ENCODE results near the gene SYCP2. TPM values are rescaled to one million over a fixed set of nuclear protein-coding genes. Genes with fewer than 3 reads are reported as not detected.
A peak's percentile ranks its signal among the peaks of the same experiment; 100 is the strongest.
"Not testable (repeated sequence)": the region's sequence is repeated elsewhere in the genome, so short reads cannot be mapped to it uniquely, and the experiment has no call there.

SYCP2 gene, protein sequence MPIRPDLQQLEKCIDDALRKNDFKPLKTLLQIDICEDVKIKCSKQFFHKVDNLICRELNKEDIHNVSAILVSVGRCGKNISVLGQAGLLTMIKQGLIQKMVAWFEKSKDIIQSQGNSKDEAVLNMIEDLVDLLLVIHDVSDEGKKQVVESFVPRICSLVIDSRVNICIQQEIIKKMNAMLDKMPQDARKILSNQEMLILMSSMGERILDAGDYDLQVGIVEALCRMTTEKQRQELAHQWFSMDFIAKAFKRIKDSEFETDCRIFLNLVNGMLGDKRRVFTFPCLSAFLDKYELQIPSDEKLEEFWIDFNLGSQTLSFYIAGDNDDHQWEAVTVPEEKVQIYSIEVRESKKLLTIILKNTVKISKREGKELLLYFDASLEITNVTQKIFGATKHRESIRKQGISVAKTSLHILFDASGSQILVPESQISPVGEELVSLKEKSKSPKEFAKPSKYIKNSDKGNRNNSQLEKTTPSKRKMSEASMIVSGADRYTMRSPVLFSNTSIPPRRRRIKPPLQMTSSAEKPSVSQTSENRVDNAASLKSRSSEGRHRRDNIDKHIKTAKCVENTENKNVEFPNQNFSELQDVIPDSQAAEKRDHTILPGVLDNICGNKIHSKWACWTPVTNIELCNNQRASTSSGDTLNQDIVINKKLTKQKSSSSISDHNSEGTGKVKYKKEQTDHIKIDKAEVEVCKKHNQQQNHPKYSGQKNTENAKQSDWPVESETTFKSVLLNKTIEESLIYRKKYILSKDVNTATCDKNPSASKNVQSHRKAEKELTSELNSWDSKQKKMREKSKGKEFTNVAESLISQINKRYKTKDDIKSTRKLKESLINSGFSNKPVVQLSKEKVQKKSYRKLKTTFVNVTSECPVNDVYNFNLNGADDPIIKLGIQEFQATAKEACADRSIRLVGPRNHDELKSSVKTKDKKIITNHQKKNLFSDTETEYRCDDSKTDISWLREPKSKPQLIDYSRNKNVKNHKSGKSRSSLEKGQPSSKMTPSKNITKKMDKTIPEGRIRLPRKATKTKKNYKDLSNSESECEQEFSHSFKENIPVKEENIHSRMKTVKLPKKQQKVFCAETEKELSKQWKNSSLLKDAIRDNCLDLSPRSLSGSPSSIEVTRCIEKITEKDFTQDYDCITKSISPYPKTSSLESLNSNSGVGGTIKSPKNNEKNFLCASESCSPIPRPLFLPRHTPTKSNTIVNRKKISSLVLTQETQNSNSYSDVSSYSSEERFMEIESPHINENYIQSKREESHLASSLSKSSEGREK (N-terminal part only)
- total RNA-seq, result 4.1 TPM

DNA sequence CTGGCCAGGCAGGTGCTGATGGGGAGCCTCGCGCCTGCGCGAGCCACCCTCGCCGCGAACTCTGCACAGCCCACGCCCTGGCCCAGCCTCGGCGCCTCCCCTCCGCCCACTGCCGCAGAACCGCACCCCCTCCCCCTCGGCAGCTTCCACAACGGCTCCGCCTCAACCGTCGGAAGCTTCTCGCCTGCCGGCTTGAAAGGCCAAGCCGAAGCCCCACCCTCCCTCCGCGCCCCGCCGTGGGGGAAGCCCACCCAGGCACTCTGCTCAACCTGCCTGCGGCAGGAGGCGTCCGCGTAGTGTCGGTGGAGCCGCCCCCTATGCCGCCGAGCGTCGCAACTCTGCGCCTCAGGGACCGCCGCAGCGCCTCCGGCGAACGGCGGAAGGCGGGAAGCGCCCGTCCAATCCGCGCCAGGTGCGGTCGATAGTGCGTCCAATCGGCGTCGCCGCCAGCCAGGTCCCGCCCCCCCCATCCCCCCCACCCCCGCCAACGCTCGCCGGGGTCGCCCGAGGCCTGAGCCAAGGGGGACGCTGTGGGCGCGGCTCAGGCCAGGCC lies at the start of gene SYCP2:
SYCP2 (minus strand) TSS at position 342 of the 553 bp plus-strand sequence. CDS start 11,224 bp downstream, outside the sequence.
- DNase-seq (ENCODE audit: low spot score in 2 of 2), result peak; percentile 76 to 79
- FAIRE-seq, result no peak

DNA sequence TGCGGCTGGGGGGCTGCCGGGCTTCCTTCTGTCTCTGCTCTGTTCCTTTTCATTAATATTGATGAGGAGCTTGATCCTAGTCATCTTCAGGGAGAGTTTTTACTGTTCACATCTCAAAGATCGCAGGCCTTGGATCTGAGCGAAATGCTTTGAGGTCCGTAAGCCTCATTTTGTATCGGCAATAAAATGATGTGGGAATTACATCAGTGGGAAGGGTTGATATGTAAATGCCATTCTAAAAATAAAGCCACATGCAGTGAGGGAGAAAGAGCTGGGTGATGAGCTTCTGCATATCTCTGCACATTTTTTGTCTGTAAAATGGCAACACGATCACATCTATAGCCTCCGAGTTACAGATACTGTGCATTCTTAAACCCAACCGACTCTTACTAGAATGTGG lies 49.6 kb upstream of the SYCP2 start:
- DNase-seq (ENCODE audit: low spot score in 2 of 2), result no peak

DNA sequence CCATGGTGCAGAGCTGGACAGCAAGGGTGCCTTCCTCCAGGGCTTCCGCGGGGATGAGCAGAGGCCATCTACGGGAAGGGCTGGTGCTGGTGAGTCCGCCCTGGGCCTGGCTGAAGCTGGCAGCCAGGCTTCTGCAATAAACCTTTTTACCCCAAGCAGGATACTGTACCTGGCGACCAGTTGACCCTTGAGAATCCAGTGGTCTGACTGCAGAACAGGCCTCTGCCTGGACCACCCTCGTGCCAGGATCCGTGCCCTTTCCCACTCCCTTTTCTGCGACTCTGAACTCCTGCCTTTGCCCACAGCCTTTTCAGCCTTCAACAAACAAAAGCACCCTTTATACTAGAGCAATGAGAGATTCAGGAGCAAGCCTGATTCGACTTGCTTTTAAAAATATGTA lies 43.6 kb upstream of the SYCP2 start:
- DNase-seq (ENCODE audit: low spot score in 2 of 2), result no peak
- no peak for FAIRE-seq

More for the DNA sequence above, 49.6 kb upstream of the SYCP2 start:
- FAIRE-seq, result no peak

DNA sequence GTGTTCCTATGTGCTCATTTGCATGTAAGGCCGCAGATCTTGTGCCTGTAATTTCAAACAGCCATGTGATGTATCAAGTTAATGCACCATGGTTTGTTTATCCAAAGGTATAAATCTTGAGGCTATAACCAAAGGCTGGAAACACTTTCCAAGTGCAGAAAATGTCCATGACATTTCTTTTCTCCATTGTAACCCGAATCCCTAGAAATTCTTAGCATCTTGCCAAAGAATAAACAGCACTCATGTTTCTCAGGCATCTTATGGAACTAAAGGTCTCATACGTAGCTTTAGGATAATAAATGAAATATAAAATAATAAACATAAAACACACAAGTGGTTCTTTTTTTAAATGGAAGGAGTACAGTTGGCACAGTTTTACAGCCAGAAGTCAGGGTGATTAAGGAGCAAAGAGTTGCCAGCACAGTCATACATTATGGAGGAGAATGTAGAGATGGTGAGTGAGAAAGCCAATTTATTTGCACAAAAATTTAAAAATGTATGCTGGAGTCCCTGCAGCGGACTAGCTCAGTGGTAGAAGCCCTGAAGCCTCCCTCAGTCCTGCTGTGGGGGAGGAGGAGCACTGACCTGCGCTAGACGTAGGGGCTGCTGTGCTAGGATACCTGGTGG lies 42.8 kb upstream of the SYCP2 start:
- FAIRE-seq (no peak), DNase-seq (ENCODE audit: low spot score in 2 of 2) (no peak)

DNA sequence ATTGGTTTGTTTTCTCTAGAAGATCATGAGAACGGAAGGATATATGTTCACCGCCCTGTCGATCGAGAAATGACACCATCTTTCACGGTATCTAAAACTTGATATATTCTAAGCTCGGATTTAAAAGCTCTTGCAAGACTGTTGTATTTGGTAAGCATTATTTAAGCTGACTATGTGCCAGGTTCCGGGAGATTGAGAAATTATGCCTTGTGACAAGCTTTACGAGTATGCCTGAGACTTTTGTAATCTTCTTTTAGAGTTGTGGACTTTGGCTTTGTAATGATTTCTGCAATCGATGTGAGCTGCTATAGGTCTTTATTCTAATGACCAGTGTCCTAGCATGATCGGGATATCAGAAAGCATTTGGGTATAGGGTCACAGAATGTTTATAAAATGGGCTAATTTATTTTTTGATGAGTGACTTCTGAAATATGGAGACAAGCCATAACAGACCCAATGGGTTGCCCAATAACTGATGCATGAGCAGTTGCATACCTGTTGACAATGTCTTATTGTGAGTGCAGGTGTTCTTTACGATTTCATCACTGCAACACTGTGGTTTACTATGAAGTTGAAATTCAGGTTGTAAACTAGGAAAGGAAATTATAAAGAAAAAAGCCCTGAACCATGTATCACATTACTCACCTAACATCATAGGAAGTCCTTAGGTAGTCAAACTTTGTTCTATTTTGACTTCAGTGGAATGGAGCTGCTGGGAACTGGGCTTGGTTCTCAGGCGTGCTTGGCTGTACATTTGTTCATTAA lies 38.8 kb upstream of the SYCP2 start:
- no peak for DNase-seq (ENCODE audit: low spot score in 2 of 2)
- no peak for FAIRE-seq

DNA sequence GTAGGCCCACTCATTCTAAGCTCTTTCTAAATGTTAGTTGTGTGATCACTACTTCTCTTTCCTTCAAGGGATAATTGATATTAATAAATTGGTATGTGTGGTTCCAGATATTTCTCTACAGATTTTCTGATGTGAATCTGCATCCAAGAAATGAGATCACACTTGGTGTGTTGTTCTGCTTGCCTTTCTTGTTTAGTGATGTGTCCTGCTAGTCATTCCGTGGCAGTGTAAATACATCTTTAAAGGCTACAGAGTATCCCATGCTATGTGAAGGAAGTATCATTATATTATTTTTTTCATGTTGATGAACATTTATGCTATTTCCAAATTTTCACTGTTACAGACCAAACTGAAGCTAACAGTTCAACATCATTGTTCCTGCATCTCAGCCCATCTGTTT lies 38.0 kb upstream of the SYCP2 start:
- DNase-seq (ENCODE audit: low spot score in 2 of 2) (no peak), FAIRE-seq (no peak)

DNA sequence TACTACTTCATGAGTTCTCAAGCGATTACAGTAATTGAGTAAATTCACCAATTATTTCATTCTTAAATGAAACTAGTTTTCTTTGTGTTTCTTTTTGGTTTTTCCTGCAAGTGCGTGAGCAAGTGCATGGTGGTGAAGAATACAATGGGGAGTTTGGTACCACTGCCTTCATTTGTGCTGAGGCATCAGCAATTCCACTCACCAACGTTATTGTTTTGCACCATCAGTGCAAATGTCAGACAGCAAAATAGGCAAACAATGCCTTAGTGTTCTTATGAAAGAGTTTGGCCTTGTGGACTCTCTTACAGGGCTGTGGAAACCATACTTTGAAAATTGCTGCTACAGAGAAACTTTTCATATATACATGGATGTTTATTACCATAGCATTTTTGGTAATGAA lies 33.0 kb upstream of the SYCP2 start:
- FAIRE-seq (peak; percentile 95), DNase-seq (ENCODE audit: low spot score in 2 of 2) (no peak)

DNA sequence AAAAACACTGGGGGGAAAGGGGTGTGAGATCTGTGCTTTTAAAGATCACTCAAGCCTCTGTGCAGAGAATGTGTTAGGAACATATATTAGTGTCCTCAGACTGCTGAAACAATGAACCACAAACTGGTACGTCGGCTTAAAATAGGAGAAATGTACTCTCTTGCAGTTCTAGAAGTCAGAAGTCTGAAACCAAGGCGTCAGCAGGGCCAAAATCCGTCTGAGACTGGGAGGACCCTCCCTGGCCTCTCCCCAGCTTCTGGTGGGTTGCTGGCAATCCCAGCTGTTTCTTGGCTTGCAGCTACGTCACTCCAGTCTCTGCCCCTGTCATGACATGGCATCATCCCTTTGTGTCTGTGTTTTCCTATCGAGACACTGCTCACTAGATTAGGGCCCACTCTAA lies 28.7 kb upstream of the SYCP2 start:
- DNase-seq (ENCODE audit: low spot score in 2 of 2) (no peak), FAIRE-seq (no peak)

DNA sequence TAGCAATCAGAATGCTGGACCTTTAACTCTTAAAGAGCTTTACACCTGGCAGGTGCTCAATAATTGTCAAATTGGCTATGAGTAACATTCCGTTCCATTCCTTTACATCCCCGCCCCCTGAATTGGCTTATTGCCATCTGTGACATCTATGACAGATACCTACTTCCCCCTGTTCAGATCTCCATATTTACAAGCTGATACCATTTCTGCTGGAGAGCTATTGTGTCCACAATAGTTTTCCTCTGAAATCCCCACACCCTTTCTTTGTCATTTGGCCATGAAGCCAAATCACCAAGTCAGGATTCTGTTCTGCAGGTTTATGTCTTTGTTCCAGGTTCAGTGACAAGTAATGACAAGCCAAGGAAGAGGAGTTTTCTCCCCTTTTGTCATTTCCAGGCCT lies 28.0 kb upstream of the SYCP2 start:
- no peak for DNase-seq (ENCODE audit: low spot score in 2 of 2)
- no peak for FAIRE-seq

DNA sequence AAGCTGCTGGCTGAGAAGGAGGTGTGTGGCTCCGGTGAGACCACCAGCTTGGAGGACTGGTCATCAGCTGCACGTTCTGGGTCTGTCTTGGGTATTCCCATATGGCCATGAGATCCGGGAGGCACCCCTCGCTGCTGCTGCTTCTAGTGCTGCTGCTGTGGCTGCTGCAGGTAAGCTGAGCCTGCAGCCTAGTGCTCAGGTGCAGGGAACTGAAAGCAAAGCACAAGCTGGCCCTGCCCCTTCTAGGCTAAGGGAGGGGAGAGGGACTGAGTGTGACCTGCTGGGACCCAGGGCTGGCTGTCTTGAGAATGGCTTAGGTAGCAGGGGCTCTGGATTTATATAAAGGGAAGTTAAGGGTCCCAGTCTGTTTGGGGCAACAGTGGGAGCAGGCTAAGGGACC lies 25.2 kb upstream of the SYCP2 start:
- FAIRE-seq (no peak), DNase-seq (ENCODE audit: low spot score in 2 of 2) (no peak)

DNA sequence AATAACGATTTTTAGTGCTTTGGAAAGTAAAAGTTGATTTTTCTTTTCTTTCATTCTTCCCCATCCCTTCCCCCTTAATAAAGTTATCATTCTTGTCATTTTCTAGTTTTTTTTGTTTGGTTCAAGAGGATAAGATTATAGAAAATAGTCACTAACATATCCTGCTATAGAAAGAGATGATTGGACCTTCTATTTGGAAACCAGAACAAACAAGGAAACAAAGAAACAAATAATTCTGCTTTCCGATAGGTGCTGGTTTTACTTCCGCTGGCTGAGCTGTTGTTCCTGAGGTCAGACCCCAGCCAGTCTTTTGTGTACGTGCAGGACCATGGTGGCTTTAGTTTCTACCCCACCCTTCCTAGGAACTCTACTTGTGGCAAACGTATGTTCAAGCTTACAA lies 24.7 kb upstream of the SYCP2 start, which contains the start of gene CDH26:
CDH26 (plus strand) TSS at position 301 of the 400 bp plus-strand sequence. CDS start 304 bp downstream, outside the sequence.
- DNase-seq (ENCODE audit: low spot score in 2 of 2) (no peak), FAIRE-seq (no peak)

DNA sequence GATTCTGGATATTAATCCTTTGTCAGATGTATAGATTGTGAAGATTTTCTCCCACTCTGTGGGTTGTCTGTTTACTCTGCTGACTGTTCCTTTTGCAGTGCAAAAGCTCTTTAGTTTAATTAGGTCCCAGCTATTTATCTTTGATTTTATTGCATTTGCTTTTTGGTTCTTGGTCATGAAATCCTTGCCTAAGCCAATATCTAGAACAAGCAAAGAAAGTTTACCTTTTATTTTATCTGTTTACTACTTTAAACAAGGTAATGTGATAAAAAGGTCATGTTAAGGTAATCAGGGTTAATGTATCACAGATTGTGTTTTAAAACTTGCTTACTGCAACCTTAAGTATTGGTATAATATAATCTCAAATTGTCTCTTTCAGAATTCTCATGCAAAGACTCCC lies 24.1 kb upstream of the SYCP2 start:
- not testable (repeated sequence) for DNase-seq (ENCODE audit: low spot score in 2 of 2); FAIRE-seq

DNA sequence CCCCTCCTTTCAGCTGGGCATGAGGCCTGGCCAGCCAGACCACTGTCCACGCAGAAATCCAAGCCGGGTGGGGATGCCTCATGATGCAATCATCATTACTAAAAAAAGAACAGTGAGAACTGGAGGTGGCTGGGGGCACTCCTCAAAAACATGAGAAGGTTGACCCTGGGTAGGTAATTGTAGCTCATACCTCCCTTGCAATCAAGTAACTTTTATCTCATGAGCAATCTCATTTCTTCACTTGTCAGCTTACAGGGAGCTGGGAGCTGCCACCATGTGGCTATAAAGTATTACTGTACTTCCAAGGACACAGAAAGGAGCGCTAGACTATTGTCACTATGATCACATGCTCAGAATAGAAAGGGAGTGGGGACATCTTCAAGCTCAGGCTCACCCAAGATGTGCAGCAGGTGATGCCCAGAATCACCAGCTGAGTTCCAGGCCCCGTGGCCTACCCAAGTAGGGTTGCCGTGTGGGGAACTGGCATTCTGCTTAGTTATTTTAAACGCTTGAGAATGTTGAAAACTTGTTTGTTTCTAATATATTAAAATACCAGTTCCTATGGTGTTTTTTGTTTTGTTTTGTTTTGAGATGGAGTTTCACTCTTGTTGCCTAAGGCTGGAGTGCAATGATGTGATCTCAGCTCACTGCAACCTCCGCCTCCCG lies 21.8 kb upstream of the SYCP2 start:
- peak in 1 of 2 donors; percentile 49 for DNase-seq (ENCODE audit: low spot score in 2 of 2)
- FAIRE-seq, result no peak

DNA sequence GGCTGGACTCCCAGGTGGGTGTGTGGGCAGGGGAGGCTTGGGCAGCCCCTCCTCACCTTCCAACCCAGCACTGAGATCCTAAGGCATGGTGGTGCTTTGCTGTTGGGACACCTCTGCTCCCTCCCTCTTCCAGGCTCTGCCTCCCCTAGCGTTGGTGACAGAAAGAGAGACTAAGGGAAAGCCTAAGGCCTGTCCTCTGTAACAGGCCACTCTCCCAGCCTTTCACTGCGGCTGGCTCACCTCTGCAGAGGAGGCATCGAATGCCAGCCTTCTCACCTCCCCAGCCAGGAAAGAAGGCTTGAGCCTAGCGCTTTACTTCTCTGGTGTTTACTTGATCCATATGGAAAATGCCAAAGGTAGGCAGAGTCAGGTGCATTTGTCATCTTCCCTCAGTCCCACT lies 21.3 kb upstream of the SYCP2 start:
- no peak for FAIRE-seq
- DNase-seq (ENCODE audit: low spot score in 2 of 2), result no peak

DNA sequence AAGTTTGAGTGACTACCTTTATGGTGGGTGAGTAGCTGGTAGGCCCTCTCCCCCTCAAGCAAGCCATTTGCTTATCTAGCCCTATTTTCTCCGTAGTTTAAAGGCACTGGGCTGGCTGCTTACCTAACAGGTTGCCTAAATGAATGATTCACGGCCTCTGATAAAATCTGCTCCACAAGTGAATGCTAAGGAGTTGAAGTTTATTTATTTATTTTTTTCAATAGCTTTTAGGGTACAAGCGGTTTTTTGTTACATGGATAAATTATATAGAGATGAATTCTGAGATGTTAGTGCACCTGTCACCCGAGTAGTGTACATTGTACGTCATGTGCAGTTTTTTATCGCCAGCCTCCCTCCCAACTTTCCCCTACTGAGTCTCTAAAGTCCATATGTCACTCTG lies 16.5 kb upstream of the SYCP2 start:
- DNase-seq (ENCODE audit: low spot score in 2 of 2), result no peak
- FAIRE-seq, result no peak

DNA sequence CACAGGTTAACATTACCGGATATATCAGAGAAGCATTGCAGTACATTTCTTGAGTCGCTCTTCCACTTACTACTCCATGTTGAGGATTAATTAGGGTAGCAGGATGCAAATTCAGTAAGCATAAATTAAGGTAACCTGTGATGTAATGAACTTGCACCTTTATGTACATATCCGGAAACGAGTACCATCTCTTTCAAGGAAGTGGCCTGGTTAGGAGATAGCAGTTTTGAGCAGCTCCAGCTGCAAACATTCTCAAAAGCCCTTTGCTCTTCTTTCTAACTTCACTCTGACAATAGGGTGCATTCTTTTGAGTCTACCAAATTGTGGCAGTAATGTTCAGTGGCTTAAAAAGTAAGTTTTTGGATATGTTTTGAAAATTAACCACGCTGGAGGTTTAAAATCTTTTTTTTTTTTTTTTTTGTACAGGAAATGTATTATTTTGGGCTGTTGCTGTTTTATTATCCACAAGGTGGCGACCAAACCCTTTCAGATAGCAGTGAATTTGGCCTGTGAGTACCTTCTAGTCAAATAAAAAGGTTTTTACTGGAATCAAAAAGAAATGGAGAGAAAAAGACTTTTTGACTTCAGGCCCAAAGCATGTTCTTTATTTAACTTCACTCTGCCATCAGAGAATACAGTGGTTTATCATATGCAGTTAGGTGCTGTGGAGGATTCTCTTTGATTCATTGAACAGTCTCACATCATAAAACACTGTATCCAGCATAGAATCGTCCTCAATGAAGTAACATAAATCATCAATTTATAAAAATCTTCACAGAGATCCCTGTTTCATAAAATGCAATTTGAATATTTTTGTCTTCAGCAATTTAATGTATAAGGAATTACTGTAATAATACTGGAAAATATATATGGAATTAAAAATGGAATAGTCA lies 15.6 kb upstream of the SYCP2 start:
- DNase-seq (ENCODE audit: low spot score in 2 of 2) (no peak), FAIRE-seq (peak; percentile 76)

DNA sequence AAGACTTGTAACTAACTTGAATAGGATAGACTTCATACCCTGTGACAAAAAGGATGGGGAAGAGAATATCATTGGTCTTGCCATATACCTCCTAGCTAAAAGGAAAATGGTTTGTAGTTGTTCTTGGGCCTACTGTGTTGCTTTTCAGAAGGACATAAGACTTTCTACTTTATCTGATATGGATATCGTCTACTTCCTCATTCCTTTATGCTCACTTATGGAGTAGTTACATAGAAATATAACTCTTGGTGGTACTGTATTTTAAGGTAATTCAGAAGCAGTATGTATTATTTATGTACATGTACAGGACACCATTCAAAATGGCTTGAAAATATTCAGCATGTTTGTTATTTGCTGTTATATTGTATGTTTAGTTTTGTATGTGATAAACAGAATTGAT lies 14.8 kb upstream of the SYCP2 start:
- FAIRE-seq, result no peak
- no peak for DNase-seq (ENCODE audit: low spot score in 2 of 2)

DNA sequence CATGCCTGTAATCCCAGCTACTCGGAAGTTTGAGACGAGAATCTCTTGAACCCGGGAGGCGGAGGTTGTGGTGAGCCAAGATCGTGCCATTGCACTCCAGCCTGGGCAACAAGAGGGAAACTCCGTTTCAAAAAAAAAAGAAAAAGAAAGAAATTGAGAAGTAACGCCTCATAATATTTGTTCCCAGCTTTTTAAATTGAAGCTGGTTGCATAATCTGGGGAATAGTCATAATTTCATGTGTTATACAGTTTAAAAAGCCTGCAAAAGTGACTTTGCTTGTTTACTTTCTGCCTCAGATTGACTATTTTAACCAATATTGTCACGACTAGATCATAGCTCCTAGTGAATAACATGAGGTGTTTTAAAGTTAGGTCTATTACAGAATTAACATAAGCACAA lies 13.9 kb upstream of the SYCP2 start:
- DNase-seq (ENCODE audit: low spot score in 2 of 2) (no peak), FAIRE-seq (no peak)
